Activated naive CD4-positive, alpha-beta T cell treated with Interleukin-2 at 50 U/mL for 16 hours (primary cell): ENCODE measurements around the gene AFF3.

Experiments used
- DNase-seq: peaks from one replicate; pipeline ENCODE4 v3.0.0-alpha.2; 2020

AFF3 gene

DNA sequence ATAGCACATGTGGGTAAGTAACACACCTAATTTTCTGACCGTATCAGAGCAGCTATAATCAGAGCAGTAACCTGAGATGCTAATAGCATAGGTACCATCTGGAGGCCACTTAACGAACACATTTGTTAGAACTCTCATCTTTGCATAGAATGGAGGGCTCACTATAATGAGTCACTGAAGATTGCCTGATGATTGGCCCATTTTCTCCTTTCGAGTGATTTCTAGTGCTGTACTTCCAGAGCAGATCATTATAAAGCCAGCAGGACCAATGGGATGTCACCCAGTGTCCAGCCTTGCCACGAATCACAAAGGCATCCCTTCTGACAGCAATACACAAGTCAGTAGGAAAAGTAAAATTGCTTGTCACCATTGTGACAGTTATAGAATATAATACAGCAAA, 570.9 kb downstream of the AFF3 start:
- DNase-seq, result no peak

- no peak for DNase-seq
Observed at GRCh38 chr2:99571021-99571420, 571.4 kb downstream of the AFF3 start.

- DNase-seq, result no peak
Observed at GRCh38 chr2:99569386-99569785, 573.0 kb downstream of the AFF3 start.

DNA sequence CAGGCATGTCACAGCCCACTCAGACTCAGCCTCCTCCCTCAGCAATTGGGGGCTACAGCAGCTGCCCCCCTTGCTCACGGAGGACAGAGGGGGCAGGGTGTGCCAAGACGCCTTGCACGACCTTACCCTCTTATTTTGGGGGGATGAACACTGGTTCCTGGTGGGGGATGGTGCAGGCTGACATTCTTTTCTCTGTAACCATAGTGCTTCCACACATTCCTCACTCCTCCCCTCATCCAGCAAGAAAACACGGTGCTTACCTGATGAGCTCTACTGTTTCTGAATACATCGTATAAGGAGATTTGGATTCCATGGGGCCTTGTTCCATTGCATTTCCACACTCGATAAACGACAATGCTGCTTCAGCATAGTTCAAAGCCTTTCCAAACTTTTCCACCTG, 577.2 kb downstream of the AFF3 start:
- no peak for DNase-seq

DNA sequence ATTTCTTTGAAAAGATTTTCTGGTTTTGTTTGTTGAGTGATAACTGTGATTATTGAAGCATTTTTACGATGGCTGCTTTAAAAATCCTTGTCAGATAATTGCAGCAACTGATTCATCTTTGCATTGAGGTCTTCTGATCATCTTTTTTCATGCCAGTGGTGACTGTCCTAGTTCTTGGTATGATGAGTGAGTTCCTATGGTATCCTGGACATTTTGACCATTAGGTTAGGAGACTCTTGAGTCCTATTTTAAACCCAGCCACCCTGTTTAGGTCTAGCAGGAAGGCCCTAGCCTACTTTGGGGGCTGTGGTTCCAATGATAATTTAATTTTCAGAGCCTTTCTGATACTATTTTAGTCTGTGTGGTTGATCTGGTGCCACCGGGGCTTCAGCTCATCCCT, 579.9 kb downstream of the AFF3 start:
- DNase-seq, result no peak

DNA sequence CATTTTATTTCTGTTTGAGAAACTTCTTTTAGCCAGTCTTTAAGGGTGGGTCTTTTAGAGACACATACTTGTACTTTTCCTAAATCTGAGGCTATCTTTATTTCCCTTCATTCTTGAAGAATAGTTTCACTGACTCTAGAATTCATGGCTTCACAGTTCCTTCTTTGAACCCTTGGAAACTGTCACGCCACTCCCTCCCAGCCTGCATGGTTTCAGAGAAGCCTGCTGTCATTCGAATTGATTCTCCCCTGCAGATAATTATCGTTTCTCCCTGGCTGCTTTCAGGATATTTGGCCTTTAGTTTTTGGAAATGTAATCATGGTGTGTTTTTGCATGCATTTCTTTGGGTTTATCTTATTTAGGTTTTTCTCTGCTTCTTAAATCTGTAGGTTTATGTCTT, 580.6 kb downstream of the AFF3 start:
- no peak for DNase-seq

- peak; percentile 85 for DNase-seq
Observed at GRCh38 chr2:99559075-99559662, 583.2 kb downstream of the AFF3 start.

- no peak for DNase-seq
Observed at GRCh38 chr2:99555404-99555803, 587.0 kb downstream of the AFF3 start.

- DNase-seq, result no peak
Observed at GRCh38 chr2:99554871-99555270, 587.5 kb downstream of the AFF3 start.

GRCh38 chr2:99554238-99554637, 588.2 kb downstream of the AFF3 start:
- no peak for DNase-seq

DNA sequence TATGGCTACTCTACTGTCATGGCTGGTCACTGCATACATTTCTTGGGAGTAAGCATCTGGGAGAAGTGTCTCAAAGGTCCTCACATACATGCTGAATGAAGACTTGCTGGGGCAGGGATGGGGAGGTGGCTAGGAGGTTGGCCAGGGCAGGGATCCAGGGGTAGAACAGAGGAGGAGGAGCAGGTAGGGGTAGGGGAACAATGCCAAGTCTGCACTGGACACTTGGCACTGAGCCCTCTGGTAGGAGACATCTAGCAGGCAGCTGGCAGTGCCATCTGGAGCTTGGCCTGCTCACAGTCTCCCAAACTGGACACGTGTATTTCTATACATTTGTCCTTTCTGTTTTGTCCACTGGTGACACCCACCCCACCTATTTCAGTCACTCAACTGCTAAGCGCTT, 589.9 kb downstream of the AFF3 start:
- DNase-seq, result no peak

DNA sequence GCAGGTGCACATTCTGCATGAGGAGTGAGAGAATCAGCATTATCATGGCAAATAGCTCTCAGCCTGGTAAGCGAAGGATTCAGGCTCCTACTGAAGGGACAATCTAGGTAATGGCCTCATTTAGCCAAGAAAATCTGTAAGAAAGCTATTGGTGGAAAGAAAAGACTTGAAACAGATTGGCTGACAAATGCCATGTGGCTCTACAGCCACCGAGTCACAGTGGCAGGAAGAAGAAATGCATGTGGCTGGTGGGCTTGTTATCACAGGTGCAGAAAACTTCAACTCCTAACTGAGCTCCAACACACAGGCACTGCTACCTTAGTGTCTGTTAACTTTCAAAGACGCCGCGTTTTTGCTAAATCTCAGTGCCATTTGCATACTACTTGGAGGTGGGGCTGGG, 592.0 kb downstream of the AFF3 start:
- no peak for DNase-seq

- DNase-seq, result no peak
Observed at GRCh38 chr2:99545604-99546003, 596.8 kb downstream of the AFF3 start.

DNA sequence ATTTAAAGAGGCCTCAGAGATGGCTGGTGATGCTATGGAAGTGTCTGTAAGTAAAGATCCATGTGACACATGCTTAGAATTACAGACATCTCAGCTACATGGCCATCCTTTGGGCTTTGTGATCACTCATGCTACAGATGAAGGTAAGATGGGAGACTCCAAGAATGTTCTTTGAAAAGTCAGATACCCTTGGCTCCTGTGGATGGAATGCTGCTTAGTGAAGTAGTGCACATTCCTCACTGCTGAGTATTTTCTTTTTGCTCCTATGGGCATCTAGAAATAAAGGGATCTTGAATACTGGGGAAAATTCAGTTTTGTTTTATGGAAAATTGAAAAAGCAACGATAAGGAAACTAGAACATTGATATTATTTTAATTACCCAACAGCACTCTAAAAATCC, 597.3 kb downstream of the AFF3 start:
- DNase-seq, result no peak

DNA sequence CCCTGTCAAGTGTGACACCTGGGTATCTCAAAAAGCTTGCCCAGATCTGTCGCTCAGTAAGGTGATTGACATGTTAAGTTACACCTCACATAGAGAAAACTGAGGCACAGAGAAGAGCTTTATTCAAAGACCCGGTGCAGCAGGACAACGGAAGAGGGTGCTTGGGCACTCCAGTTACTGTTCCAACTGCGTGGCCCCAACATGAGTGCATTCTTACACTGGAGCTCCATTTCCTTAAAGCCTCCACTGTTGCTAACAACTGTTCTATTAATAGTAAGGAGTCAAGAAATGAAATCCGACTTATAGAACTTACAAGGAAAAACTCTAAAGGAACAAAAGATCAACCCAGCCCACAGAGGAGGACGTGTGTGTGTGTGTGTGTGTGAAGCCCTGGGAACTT, 597.8 kb downstream of the AFF3 start:
- no peak for DNase-seq

DNA sequence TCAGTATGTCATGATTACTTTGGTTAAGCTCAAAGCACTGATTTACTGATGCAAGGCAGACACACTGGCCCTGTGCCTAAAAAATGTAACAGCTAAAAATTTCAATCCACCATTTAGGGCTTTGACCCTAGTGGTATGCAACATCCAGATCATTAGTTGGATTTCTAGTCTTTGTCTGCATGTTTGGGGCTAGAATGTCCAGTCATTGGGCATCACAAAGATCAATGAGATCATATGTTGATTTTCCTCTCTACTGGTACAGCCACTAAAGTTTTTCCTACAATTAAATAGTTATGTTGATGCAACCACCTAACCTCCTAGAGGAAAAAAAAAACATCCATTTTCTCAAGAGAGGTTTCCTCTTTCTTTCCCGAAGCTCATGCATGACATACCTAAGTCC, 599.1 kb downstream of the AFF3 start:
- DNase-seq, result no peak

DNA sequence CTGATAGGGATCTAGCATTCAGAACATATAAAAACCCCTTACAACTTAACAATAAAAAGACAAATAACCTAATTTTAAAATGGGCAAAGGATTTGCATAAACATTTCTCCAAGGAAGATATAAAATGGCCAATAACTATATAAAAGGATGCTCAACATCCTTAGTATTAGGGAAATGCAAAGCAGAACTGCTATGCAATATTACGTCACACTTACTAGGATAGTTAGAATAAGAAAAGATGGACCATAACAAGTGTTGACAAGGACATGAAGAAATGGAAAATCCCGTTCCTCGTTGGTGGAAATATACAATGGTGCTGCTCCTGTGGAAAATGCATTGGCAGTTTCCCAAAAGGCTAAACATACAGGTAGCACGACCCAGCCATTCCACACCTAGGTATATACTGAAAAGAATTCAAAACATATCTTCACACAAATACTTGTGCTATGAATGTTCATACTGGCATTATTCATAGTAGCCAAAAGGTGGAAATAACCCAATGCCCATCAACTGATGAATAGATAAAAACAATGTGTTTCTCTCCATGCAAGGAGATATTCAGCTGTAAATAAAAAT, 604.4 kb downstream of the AFF3 start:
- DNase-seq, result no peak

DNA sequence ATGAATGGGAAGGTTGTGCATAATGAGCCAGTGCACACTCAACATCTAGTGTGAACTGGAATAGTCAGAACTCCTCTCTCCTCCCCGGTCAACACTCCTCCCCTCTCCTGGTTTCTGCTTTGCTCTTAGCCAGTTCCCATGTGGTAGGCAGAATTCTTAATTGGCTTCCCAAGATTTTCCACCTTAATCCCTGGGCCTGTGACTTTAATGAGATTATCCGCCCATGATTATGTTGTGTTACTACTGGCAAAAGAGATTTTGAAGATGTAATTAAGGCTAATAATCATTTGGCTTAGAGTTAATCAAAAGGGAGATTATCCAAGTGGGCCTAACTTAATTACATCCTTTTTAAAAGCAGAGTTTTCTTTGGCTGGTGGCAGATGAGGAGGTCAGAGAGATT, 618.3 kb downstream of the AFF3 start:
- DNase-seq, result no peak

- DNase-seq, result no peak
Observed at GRCh38 chr2:99522157-99522556, 620.2 kb downstream of the AFF3 start.

DNA sequence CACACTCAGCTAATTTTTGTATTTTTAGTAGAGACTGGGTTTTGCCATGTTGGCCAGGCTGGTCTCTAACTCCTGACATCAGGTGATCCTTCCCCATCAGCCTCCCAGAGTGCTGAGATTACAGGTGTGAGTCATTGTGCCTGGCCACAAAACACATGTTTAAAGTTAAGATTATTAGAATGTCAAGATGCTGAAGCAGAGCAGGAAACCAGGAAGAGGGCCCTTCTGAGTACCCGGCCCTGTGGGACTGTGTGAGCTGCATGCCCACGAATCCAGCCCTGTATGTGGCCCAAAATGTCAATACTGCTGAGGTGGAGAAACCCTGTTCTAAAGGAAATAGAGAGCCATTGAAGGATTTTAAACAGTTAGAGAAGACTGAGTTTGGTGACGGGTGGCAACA, 621.6 kb downstream of the AFF3 start:
- DNase-seq, result no peak

GRCh38 chr2:99520195-99520594, 622.2 kb downstream of the AFF3 start:
- DNase-seq, result no peak

DNA sequence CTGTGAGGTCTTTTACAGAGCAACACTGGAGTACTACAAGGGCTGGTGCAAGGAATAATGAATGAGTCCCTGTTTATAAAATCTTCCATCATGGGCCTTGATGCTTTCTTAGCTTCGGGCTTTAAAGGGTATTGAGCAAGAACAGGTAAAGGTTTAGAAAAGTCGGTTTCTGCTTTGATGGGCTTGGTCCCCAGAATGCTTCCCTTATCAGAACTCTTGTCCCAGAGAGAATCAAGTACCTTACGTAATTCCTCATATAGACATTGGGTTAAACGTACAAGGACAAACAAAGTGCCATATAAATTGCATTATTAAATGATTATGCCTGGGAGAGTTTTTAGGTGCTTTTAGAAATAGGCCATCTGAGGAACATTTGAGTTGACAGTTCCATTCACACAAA, 628.0 kb downstream of the AFF3 start:
- DNase-seq, result no peak

GRCh38 chr2:99512181-99512591, 630.2 kb downstream of the AFF3 start:
- DNase-seq, result no peak

DNA sequence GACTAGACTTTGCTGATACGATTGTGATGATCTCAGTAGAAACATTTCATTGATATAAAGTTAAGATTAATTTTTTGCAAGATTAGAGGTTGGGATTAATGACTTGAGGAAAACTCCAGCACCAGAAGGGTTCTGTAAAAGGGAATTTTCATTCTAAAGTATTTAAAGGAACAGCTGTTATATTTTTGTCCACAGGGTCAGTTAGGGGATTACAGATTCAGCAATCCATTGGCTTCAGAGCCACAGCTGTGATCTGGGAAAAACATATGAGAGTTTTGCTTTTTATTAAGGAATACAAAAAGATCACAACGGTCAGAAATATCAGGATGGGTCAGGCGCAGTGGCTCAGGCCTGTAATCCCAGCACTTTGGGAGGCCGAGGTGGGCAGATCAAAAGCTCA, 633.0 kb downstream of the AFF3 start:
- no peak for DNase-seq
